Stimulated activated CD4-positive, alpha-beta T cell treated with anti-CD3 and anti-CD28 coated beads, Interleukin-1b, Interleukin-23, amount 100 ng/mL, for 24 hours (primary cell): ENCODE results near the gene USH1C.

ENCODE experiments used
- DNase-seq, 4 experiments: peaks; one replicate each; pipeline ENCODE4 v3.0.0-alpha.2; 2020; ENCODE audit warnings: low read depth in 4 of 4, low spot score in 1 of 4

Gene USH1C

GRCh38 chr11:17508791-17509190 lies 35.4 kb downstream of the USH1C start:
- no peak for DNase-seq

GRCh38 chr11:17508306-17508705 lies 35.9 kb downstream of the USH1C start:
- DNase-seq = no peak

- DNase-seq = no peak
Observed at GRCh38 chr11:17507773-17508172, 36.4 kb downstream of the USH1C start.

- DNase-seq = no peak
Observed at GRCh38 chr11:17506942-17507341, 37.3 kb downstream of the USH1C start.

- DNase-seq = no peak
Observed at GRCh38 chr11:17506314-17506713, 37.9 kb downstream of the USH1C start.

GRCh38 chr11:17505146-17505545 lies 39.1 kb downstream of the USH1C start:
- no peak for DNase-seq

GRCh38 chr11:17504330-17505107 lies 39.7 kb downstream of the USH1C start:
- peak; percentile 59 to 68 (median 62) for DNase-seq

GRCh38 chr11:17502630-17503029 lies 41.6 kb downstream of the USH1C start:
- no peak for DNase-seq

- DNase-seq = no peak
Observed at GRCh38 chr11:17500673-17501072, 43.5 kb downstream of the USH1C start.

- DNase-seq = no peak
Observed at GRCh38 chr11:17498475-17498874, 45.7 kb downstream of the USH1C start.

GRCh38 chr11:17498058-17498457 lies 46.2 kb downstream of the USH1C start:
- no peak for DNase-seq

GRCh38 chr11:17496406-17496805 lies 47.8 kb downstream of the USH1C start:
- no peak for DNase-seq

- DNase-seq = no peak
Observed at GRCh38 chr11:17494019-17494418, 50.2 kb downstream of the USH1C start.

GRCh38 chr11:17490938-17491337 lies 53.3 kb downstream of the USH1C start:
- DNase-seq = no peak

GRCh38 chr11:17490232-17490631 lies 54.0 kb downstream of the USH1C start:
- DNase-seq = no peak

GRCh38 chr11:17489751-17490150 lies 54.5 kb downstream of the USH1C start:
- DNase-seq = no peak

- no peak for DNase-seq
Observed at GRCh38 chr11:17488563-17488962, 55.7 kb downstream of the USH1C start.

GRCh38 chr11:17486646-17487045 lies 57.6 kb downstream of the USH1C start:
- no peak for DNase-seq

- DNase-seq = no peak
Observed at GRCh38 chr11:17483505-17483904, 60.7 kb downstream of the USH1C start.

- DNase-seq = no peak
Observed at GRCh38 chr11:17481905-17482304, 62.3 kb downstream of the USH1C start.

GRCh38 chr11:17479284-17480214 lies 64.7 kb downstream of the USH1C start:
- no peak for DNase-seq

GRCh38 chr11:17478070-17478469 lies 66.1 kb downstream of the USH1C start:
- no peak for DNase-seq
